H9 (cell line): ENCODE measurements around the gene OR2T35. TPM values are rescaled to one million over a fixed set of nuclear protein-coding genes. Genes with fewer than 3 reads are reported as not detected.

Source experiments
- DNase-seq: peaks from one replicate; pipeline ENCODE4 v3.0.0-alpha.2; 2017
- H2AFZ ChIP-seq: one replicate; pipeline ENCODE4 v1.6.1; 2013; ENCODE audit warnings: mild to moderate bottlenecking, low read length, control low read depth, moderate library complexity
- H2AK5ac ChIP-seq: 2 replicates; pipeline ENCODE4 v1.6.1; 2013; ENCODE audit warnings: low read length, control low read depth, mixed read lengths; ENCODE audit not compliant: insufficient read length
- H2BK120ac ChIP-seq: one replicate; pipeline ENCODE4 v1.6.1; 2013; ENCODE audit warnings: low read depth, mild to moderate bottlenecking, low read length, control low read depth, inconsistent platforms; ENCODE audit not compliant: poor library complexity, severe bottlenecking
- H2BK12ac ChIP-seq: 2 replicates; pipeline ENCODE4 v1.6.1; 2013; ENCODE audit warnings: low read length, control low read depth, mixed read lengths, low read depth; ENCODE audit not compliant: insufficient read length
- H2BK15ac ChIP-seq: 2 replicates; pipeline ENCODE4 v1.6.1; 2013; ENCODE audit warnings: low read depth, low read length, control low read depth
- H2BK20ac ChIP-seq: one replicate; pipeline ENCODE4 v1.6.1; 2013; ENCODE audit warnings: low read depth, mild to moderate bottlenecking, low read length, control low read depth, inconsistent platforms; ENCODE audit not compliant: poor library complexity, severe bottlenecking
- H2BK5ac ChIP-seq: 2 replicates; pipeline ENCODE4 v1.6.1; 2013; ENCODE audit warnings: low read length, control low read depth, mixed read lengths; ENCODE audit not compliant: insufficient read length
- H3K14ac ChIP-seq: 2 replicates; pipeline ENCODE4 v1.6.1; 2013; ENCODE audit warnings: low read length, control low read depth; ENCODE audit not compliant: insufficient read depth
- H3K18ac ChIP-seq: 2 replicates; pipeline ENCODE4 v1.6.1; 2013; ENCODE audit warnings: low read depth, mild to moderate bottlenecking, mixed read lengths, low read length, control low read depth; ENCODE audit not compliant: insufficient read length
- H3K23ac ChIP-seq: 2 replicates; pipeline ENCODE4 v1.6.1; 2013; ENCODE audit warnings: low read length, control low read depth, mixed read lengths, low read depth; ENCODE audit not compliant: insufficient read length
- H3K23me2 ChIP-seq: 2 replicates; pipeline ENCODE4 v1.6.1; 2013; ENCODE audit warnings: low read depth, mild to moderate bottlenecking, mixed read lengths, low read length, control low read depth; ENCODE audit not compliant: insufficient read length, poor library complexity, severe bottlenecking
- H3K27ac ChIP-seq: 2 replicates; pipeline ENCODE4 v1.5.1; 2013; ENCODE audit warnings: low read length, control low read depth, mixed read lengths, low read depth; ENCODE audit not compliant: insufficient read length
- H3K27me3 ChIP-seq: 2 replicates; pipeline ENCODE4 v1.6.1; 2013; ENCODE audit warnings: low read length, control low read depth, inconsistent platforms; ENCODE audit not compliant: insufficient read depth
- H3K4ac ChIP-seq: 2 replicates; pipeline ENCODE4 v1.6.1; 2013; ENCODE audit warnings: low read depth, mild to moderate bottlenecking, control low read depth, inconsistent platforms, low read length, moderate library complexity
- H3K4me1 ChIP-seq: 2 replicates; pipeline ENCODE4 v1.6.1; 2013; ENCODE audit warnings: low read length, control low read depth, inconsistent platforms; ENCODE audit not compliant: insufficient read depth
- H3K4me2 ChIP-seq: 2 replicates; pipeline ENCODE4 v1.6.1; 2013; ENCODE audit warnings: low read length, control low read depth, mixed read lengths; ENCODE audit not compliant: insufficient read length, insufficient read depth
- H3K56ac ChIP-seq: 2 replicates; pipeline ENCODE4 v1.6.1; 2013; ENCODE audit warnings: low read depth, mild to moderate bottlenecking, mixed read lengths, low read length, control low read depth; ENCODE audit not compliant: insufficient read length
- H3K79me1 ChIP-seq: 2 replicates; pipeline ENCODE4 v1.6.1; 2013; ENCODE audit warnings: low read depth, mild to moderate bottlenecking, moderate library complexity, low read length, control low read depth, inconsistent platforms; ENCODE audit not compliant: insufficient read depth, poor library complexity, severe bottlenecking
- H3K79me2 ChIP-seq: 2 replicates; pipeline ENCODE4 v1.6.1; 2013; ENCODE audit warnings: low read length, control low read depth, inconsistent platforms; ENCODE audit not compliant: insufficient read depth
- H3K9ac ChIP-seq: 2 replicates; pipeline ENCODE4 v1.6.1; 2013; ENCODE audit warnings: low read length, control low read depth, mixed read lengths; ENCODE audit not compliant: insufficient read length; ENCODE audit errors: extremely low read depth
- H3K9me3 ChIP-seq: one replicate; pipeline ENCODE4 v1.6.1; 2013; ENCODE audit warnings: low read depth, low read length, inconsistent platforms; ENCODE audit not compliant: control insufficient read depth
- H3T11ph ChIP-seq: one replicate; pipeline ENCODE4 v1.6.1; 2013; ENCODE audit warnings: mild to moderate bottlenecking, low read length, control low read depth, inconsistent platforms
- H4K20me1 ChIP-seq: one replicate; pipeline ENCODE4 v1.6.1; 2013; ENCODE audit not compliant: control insufficient read depth, insufficient read length, insufficient read depth
- H4K5ac ChIP-seq: 2 replicates; pipeline ENCODE4 v1.6.1; 2013; ENCODE audit warnings: low read depth, mild to moderate bottlenecking, mixed read lengths, low read length, control low read depth; ENCODE audit not compliant: insufficient read length
- H4K8ac ChIP-seq: replicated peaks from 2 replicates; pipeline ENCODE4 v1.6.1; 2013; ENCODE audit warnings: low read length, control low read depth, mixed read lengths, low read depth; ENCODE audit not compliant: insufficient read length
- H4K91ac ChIP-seq: 2 replicates; pipeline ENCODE4 v1.6.1; 2013; ENCODE audit warnings: low read depth, mild to moderate bottlenecking, moderate library complexity, mixed read lengths, low read length, control low read depth; ENCODE audit not compliant: insufficient read length
- H3K27ac Mint-ChIP-seq, 3 experiments: 2 replicates in 2 of 3; 3 replicates in 1 of 3; pipeline ENCODE4 v1.8.0; 2020 to 2021; ENCODE audit warnings: mixed read lengths in 3 of 3, mild to moderate bottlenecking in 1 of 3, moderate library complexity in 1 of 3
- H3K27me3 Mint-ChIP-seq: 2 replicates; pipeline ENCODE4 v1.8.0; 2021; ENCODE audit warnings: low read depth, mild to moderate bottlenecking, moderate library complexity, mixed read lengths
- H3K36me3 Mint-ChIP-seq, 3 experiments: 2 replicates in 2 of 3; 3 replicates in 1 of 3; pipeline ENCODE4 v1.8.0; 2020 to 2021; ENCODE audit warnings: low read depth in 3 of 3, mixed read lengths in 3 of 3; ENCODE audit not compliant: insufficient read depth in 1 of 3
- H3K4me1 Mint-ChIP-seq, 2 experiments: 2 replicates each; pipeline ENCODE4 v1.8.0; 2020; ENCODE audit warnings: mixed read lengths in 2 of 2
- H3K4me3 Mint-ChIP-seq, 2 experiments: 2 replicates in 1 of 2; 3 replicates in 1 of 2; pipeline ENCODE4 v1.8.0; 2020 to 2021; ENCODE audit warnings: mild to moderate bottlenecking in 2 of 2, mixed read lengths in 2 of 2, moderate library complexity in 1 of 2
- H3K9me3 Mint-ChIP-seq, 2 experiments: 2 replicates in 1 of 2; 3 replicates in 1 of 2; pipeline ENCODE4 v1.8.0; 2020; ENCODE audit warnings: mild to moderate bottlenecking in 2 of 2, mixed read lengths in 2 of 2, moderate library complexity in 1 of 2
- WGBS: extraction: QIAGEN DNeasy Blood & Tissue Kit; methylation state at CpG from one replicate; pipeline ENCODE4 v1.1.7; 2013; ENCODE audit warnings: missing lambda C conversion rate, low lambda C conversion rate, mixed read lengths; ENCODE audit not compliant: insufficient read length; ENCODE audit errors: extremely low coverage; 5-methylcytosine and 5-hydroxymethylcytosine counted together
- total RNA-seq: library from RNA; stranded (reverse); gene quantifications from 2 replicates; pipeline ENCODE4 v1.2.1, GENCODE V29; 2021
- TF ChIP-seq, protein P1 (sequence below): fragments of 200-600 bp; sonication (generic); conservative IDR thresholded peaks from 3 replicates; pipeline ENCODE4 v1.8.0; 2021; ENCODE audit warnings: antibody characterized with exemption, mild to moderate bottlenecking

OR2T35 gene
- total RNA-seq, 1 experiment from 2014 or later: not detected

DNA sequence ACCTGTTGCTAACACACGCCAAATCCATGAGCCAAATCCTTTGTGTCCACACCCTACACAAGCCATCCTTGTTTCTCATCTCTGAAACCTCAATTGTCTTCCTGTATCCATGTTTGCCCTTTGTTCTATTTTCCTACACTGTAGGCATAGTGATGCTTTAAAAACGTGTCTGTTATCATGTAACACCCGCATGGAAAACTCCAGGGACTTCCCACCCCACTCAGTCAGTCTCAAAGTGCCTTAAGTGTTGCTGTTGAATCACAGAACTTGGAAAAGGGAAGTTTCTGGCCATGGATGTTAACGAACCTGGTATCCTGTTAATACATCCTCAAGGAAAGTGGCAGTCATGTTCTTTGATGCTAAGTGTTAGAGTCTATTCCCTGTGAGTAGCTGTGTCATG lies 19.9 kb downstream of the OR2T35 start:
- H2AK5ac ChIP-seq: no peak overlapping the region
- WGBS: no CpG with 5 or more reads among the region's 4 CpGs
- no peak overlapping the region for H3K9ac ChIP-seq
- no peak for DNase-seq
- no peak overlapping the region for H3K56ac ChIP-seq
- H3K27me3 ChIP-seq: no peaks in the 10 kb centered on the region
- no peak overlapping the region for H3K4me2 ChIP-seq
- no peak overlapping the region for H4K8ac ChIP-seq
- peaks cover 38 to 51% of the 10 kb centered on the region in 2 experiments for H3K9me3 Mint-ChIP-seq
- H2BK15ac ChIP-seq: no peak overlapping the region
- no peak overlapping the region for H2BK12ac ChIP-seq
- no peak overlapping the region for H2BK20ac ChIP-seq
- no peaks in the 10 kb centered on the region for H4K20me1 ChIP-seq
- H2BK120ac ChIP-seq: no peak overlapping the region
- TF ChIP-seq, protein P1, sequence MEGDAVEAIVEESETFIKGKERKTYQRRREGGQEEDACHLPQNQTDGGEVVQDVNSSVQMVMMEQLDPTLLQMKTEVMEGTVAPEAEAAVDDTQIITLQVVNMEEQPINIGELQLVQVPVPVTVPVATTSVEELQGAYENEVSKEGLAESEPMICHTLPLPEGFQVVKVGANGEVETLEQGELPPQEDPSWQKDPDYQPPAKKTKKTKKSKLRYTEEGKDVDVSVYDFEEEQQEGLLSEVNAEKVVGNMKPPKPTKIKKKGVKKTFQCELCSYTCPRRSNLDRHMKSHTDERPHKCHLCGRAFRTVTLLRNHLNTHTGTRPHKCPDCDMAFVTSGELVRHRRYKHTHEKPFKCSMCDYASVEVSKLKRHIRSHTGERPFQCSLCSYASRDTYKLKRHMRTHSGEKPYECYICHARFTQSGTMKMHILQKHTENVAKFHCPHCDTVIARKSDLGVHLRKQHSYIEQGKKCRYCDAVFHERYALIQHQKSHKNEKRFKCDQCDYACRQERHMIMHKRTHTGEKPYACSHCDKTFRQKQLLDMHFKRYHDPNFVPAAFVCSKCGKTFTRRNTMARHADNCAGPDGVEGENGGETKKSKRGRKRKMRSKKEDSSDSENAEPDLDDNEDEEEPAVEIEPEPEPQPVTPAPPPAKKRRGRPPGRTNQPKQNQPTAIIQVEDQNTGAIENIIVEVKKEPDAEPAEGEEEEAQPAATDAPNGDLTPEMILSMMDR: no peak
- H3K27ac Mint-ChIP-seq: no peak overlapping the region
- H3K23me2 ChIP-seq: no peaks in the 10 kb centered on the region
- no peak overlapping the region for H2BK5ac ChIP-seq
- no peaks in the 10 kb centered on the region; the same call in 1 of the 2 replicates for H3K27me3 Mint-ChIP-seq
- no peak overlapping the region for H4K5ac ChIP-seq
- H3K79me1 ChIP-seq: no peaks in the 10 kb centered on the region
- no peak overlapping the region for H4K91ac ChIP-seq
- H3K18ac ChIP-seq: no peak overlapping the region
- H3K23ac ChIP-seq: no peak overlapping the region
- H3K36me3 Mint-ChIP-seq: peaks cover 0 to 12% (median 4%) of the 10 kb centered on the region in 3 experiments; a peak in 5 of 7 replicates
- no peak overlapping the region for H3K4ac ChIP-seq
- H3K4me1 Mint-ChIP-seq: no peaks in the 10 kb centered on the region
- no peak overlapping the region for H2AFZ ChIP-seq
- H3K4me3 Mint-ChIP-seq: no peak overlapping the region
- H3K27ac ChIP-seq: no peak overlapping the region
- H3K9me3 ChIP-seq: peaks cover 87% of the 10 kb centered on the region
- H3T11ph ChIP-seq: no peak overlapping the region
- H3K4me1 ChIP-seq: no peaks in the 10 kb centered on the region
- H3K79me2 ChIP-seq: no peaks in the 10 kb centered on the region
- H3K14ac ChIP-seq: no peak overlapping the region
